Measurements from ENCODE around the gene ZNF662. TPM values are rescaled to one million over a fixed set of nuclear protein-coding genes. Genes with fewer than 3 reads are reported as not detected.

The ZNF662 gene
- 1 to 10 TPM; 2.7 to 3.3 (median 2.8) TPM for polyA plus RNA-seq

- 2 to 3% (median 3%) methylated on average over 51 to 59 of the region's 59 CpGs for WGBS, 3 donors
- H3K27ac ChIP-seq (ENCODE audit: low read depth, low read length) = no peak within 1 kb of the TSS
Observed at GRCh38 chr3:42906070-42906847, at the start of gene ZNF662. Gene ZNF662 (plus strand): TSS chr3:42906142. CDS start chr3:42908115, 1,973 bp downstream.

DNA sequence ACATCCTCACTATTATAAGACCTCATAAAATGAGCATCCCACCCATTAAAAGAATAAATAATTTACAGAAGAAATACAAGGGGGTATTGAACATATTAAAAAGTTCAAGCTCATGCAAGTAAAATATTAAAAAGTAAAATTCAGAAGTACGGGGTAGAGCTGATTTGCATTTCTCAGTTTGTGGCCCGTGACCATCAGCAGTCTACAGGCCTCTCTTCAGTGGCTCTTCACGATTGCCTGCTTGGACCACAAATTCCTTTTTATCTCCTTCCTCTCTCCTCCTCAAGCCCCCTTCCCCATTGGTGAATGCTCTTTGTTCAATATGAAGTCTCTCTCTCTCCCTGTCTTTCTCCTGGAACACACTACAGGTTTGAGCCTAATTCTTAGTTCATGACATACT is 49.4 kb upstream of the ZNF662 start:
- 88 to 92% (median 90%) methylated on average over 3 of the region's 3 CpGs for whole genome bisulfite sequencing, 3 donors

DNA sequence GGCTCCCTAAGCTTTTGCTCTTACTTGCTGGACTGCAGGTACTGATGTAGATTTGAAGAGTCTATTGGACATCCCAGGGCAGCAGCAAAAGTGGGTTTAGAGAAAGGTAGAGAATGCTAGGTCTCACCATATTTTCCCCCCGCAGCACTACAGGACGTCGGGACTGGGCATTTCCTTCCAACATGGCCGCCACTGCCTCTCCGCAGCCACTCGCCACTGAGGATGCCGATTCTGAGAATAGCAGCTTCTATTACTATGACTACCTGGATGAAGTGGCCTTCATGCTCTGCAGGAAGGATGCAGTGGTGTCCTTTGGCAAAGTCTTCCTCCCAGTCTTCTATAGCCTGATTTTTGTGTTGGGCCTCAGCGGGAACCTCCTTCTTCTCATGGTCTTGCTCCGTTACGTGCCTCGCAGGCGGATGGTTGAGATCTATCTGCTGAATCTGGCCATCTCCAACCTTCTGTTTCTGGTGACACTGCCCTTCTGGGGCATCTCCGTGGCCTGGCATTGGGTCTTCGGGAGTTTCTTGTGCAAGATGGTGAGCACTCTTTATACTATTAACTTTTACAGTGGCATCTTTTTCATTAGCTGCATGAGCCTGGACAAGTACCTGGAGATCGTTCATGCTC is 41.5 kb upstream of the ZNF662 start:
- WGBS, 3 donors = 92 to 94% (median 94%) methylated on average over 15 of the region's 15 CpGs
- H3K27ac ChIP-seq (ENCODE audit: low read depth, low read length) = no peak overlapping the region

More for the DNA sequence above, 49.4 kb upstream of the ZNF662 start:
- H3K27ac ChIP-seq (ENCODE audit: low read depth, low read length) = no peak overlapping the region

- no peak overlapping the region for H3K27ac ChIP-seq (ENCODE audit: low read depth, low read length)
- WGBS, 3 donors = 91 to 94% (median 94%) methylated on average over 8 of the region's 8 CpGs
Observed at GRCh38 chr3:42865256-42865655, 40.7 kb upstream of the ZNF662 start.

DNA sequence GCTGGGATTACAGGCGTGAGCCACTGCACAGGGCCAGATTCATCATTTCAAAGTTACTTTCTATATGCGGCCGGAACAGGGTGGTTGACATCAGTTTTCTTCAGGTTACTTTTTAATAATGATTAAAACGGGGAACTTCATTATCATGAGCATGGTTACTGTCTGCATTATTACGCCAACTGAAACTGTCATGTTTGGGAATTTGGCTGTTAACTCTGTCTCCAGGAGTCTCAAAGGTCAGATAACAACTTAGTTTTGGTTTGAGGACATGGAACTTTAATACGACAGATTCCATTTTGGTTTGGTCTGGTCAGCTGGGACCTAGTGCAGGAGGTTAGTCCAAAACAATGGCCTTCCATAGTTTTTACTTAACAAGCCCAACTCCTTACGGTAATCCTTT is 38.8 kb upstream of the ZNF662 start:
- no peak overlapping the region for H3K27ac ChIP-seq (ENCODE audit: low read depth, low read length)
- WGBS, 3 donors = 85 to 92% (median 88%) methylated on average over 7 of the region's 7 CpGs

GRCh38 chr3:42868841-42869240 is 37.1 kb upstream of the ZNF662 start:
- WGBS, 3 donors = 79 to 84% (median 81%) methylated on average over 5 of the region's 5 CpGs
- H3K27ac ChIP-seq (ENCODE audit: low read depth, low read length) = no peak overlapping the region

GRCh38 chr3:42871592-42872196 is 34.2 kb upstream of the ZNF662 start:
- WGBS, 3 donors = 31 to 52% (median 49%) methylated on average over 5 of the region's 5 CpGs
- H3K27ac ChIP-seq (ENCODE audit: low read depth, low read length) = no peak overlapping the region

DNA sequence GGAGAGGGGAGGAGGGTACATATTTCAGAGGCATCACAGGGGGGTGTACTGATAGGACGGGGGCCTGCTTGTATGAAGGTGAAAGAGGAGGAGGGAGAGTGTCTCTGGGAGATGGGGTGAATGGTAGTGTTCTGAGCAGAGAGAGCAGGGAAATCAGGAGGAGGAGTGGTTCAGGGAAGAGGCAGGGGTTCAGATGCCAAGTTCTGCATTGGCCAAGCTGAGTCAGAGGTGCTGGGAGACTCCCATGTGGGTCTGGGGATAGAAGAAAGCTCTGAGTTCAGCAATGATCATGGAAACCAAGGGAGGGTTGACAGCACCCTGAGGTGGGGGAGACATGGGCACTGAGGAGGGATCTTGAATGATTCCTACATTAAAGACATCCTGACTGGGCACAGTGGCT is 33.2 kb upstream of the ZNF662 start:
- no peak overlapping the region for H3K27ac ChIP-seq (ENCODE audit: low read depth, low read length)
- 71 to 100% (median 83%) methylated on average over 1 of the region's 1 CpG for WGBS, 3 donors

GRCh38 chr3:42873221-42873982 is 32.5 kb upstream of the ZNF662 start:
- 82 to 88% (median 87%) methylated on average over 9 of the region's 9 CpGs for WGBS, 3 donors
- H3K27ac ChIP-seq (ENCODE audit: low read depth, low read length) = no peak overlapping the region

DNA sequence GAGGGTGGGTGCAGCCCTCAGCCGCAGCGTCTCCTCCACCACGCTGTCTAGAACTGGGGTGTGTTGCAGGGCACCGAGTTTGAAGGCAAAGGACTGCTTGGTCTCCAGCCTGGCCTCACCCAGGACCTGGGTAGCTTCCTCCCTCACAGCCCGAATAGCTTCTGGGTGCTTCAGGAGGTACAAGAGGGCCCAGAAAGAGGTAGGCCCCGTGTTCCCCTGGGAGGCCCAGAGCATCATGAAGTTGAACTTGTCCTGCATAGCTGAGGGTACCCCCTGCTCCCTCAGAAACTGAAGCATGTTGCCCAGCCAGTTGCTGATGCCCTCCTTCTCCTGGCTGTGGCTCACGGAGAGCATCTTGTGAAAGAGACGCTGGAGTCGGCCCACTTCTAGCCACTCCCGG is 31.2 kb upstream of the ZNF662 start:
- WGBS, 3 donors = 90 to 92% (median 91%) methylated on average over 10 of the region's 10 CpGs

DNA sequence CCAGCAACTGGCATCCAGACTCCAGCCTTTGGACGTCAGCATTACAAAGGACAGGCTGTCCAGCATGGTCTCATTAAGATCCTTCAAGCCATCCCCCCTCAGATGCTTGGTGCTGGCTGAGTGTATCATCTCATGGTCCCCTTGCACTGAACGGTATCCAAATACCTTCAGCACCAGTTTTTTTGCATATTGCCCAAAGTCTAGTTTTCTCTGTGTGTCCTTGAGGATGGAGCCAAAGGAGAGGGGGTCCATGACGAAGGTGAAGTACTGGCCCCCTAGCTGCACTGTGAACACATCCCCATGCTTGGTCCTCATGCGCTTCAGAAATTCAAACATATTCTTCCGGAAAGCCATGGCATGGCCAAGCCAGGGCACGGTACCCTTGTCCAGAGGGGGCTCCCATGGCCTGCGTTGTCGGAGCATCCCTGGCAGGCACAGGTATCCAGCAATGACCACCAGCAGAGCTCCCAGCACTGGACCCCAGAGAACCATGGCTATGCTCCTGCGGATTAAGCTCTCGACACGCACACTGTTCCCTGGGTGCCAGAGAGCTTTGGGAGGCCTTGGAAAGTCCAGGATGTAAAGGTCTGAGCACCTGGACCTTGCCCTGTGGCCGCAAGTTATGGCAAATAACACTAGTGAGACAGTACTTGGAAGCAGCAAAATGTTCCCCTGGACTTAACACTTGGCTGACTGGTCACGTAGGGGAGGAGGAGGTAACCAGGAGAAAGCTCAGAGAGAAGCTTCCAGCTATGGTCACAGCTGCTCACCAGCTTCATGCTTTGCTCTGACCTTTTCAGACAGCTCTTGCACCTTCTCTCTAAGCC is 30.4 kb upstream of the ZNF662 start, which contains the start of gene CYP8B1:
CYP8B1 (minus strand) TSS at position 555 of the 827 bp plus-strand sequence; CDS start at position 492, 63 bp downstream.
- WGBS, 3 donors = 73 to 90% (median 87%) methylated on average over 13 of the region's 13 CpGs
- H3K27ac ChIP-seq (ENCODE audit: low read depth, low read length) = no peak within 1 kb of the TSS

More for the DNA sequence above, 31.2 kb upstream of the ZNF662 start:
- H3K27ac ChIP-seq (ENCODE audit: low read depth, low read length) = no peak overlapping the region

DNA sequence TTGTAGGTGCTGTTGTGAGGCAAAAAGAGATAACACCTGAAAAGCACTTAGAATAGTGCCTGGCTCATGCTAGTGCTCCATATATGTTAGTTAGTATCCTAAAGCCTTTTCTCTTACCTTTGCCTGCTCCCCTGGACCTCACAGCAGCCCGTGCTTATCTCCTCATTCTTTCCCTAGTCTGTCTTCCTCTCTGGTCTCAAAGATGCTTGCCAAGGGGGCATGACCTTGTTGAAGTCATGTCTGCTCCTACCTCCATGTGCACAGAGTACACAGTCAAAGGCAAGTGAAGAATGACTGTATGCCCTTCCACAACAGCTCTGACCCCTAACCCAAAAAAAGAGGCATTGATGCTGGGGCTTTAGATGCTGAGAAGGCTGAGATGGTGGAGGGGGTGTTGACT is 29.5 kb upstream of the ZNF662 start:
- WGBS, 3 donors = 45 to 69% (median 48%) methylated on average over 1 of the region's 1 CpG

GRCh38 chr3:42876940-42877720 is 28.8 kb upstream of the ZNF662 start:
- no peak overlapping the region for H3K27ac ChIP-seq (ENCODE audit: low read depth, low read length)
- 45 to 82% (median 80%) methylated on average over 7 of the region's 7 CpGs for WGBS, 3 donors

More for the DNA sequence above, 29.5 kb upstream of the ZNF662 start:
- H3K27ac ChIP-seq (ENCODE audit: low read depth, low read length) = no peak overlapping the region

GRCh38 chr3:42877881-42878280 is 28.1 kb upstream of the ZNF662 start:
- H3K27ac ChIP-seq (ENCODE audit: low read depth, low read length) = no peak overlapping the region
- 90 to 93% (median 91%) methylated on average over 2 of the region's 2 CpGs for WGBS, 3 donors

GRCh38 chr3:42880183-42880582 is 25.8 kb upstream of the ZNF662 start:
- WGBS, 3 donors = 85 to 88% (median 85%) methylated on average over 9 of the region's 9 CpGs
- no peak overlapping the region for H3K27ac ChIP-seq (ENCODE audit: low read depth, low read length)

DNA sequence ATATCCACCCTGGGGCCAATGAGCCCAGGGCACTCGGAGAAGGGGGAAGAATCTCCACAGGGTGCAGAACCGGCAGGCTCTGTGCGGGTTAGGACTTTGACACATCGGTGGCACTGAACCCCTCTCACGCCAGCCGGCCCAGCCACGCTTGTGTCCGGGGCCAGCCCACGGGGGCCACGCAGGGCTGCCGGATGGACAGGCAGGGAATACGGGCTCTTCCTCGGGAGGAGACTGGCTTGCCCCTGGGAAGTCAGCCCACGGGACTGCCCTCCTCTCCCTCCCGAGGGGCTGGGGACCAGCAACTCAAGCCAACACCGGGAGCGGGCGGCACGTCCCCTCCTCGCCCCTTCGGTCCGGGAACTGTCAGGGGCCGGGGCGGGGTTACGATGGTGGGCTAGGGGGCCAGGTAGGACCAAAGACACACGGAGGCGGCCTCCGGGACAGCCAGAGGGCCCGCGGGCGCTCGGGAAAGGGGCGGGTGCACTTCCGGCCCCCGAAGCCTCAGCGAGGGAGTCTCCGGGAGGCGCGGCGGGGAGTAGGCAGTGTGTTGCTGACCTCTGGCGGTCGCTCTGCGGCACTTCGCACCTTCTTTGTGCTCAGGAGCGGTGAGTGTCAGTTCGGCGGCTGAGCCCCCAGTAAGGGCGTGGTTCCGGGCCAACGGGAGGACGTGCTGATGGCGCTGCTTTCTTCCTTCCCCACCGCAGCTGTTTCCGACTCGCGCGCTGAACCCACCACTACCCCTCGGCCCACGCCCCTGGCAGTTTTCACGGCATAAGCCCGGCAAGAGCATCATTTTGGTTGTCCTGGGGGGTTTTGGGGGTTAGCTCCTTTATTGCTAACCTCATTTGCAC is 25.1 kb upstream of the ZNF662 start:
- WGBS, 3 donors = 2 to 4% (median 2%) methylated on average over 56 to 61 of the region's 61 CpGs
- H3K27ac ChIP-seq (ENCODE audit: low read depth, low read length) = no peak overlapping the region
